Heart left ventricle (tissue), 16 donors: ENCODE measurements around the gene KLHL26. TPM values are rescaled to one million over a fixed set of nuclear protein-coding genes. Genes with fewer than 3 reads are reported as not detected.

Experiments
- ATAC-seq, 4 donors: fragments of 200-7000 bp; cut with Tn5 transposase; one replicate each; pipeline ENCODE4 v1.9.1; 2020 to 2022; ENCODE audit warnings: moderate library complexity in 4 of 4, mild to moderate bottlenecking in 3 of 4, moderate number of reproducible peaks in 1 of 4
- DNase-seq, 5 donors: peaks; one replicate each; pipeline ENCODE4 v3.0.0-alpha.2; 2020
- H3K27ac ChIP-seq, 12 donors: fragments of 200-600 bp; sonication (generic) in 4 of 12; one replicate each; pipeline versions ENCODE4 v1.5.0 to v1.8.0; 2016 to 2022; ENCODE audit warnings: mild to moderate bottlenecking in 2 of 12
- H3K27me3 ChIP-seq, 9 donors: fragments of 200-600 bp; sonication (generic) in 2 of 9; one replicate each; pipeline versions ENCODE4 v1.5.1 to v1.8.0; 2016 to 2022; ENCODE audit warnings: mild to moderate bottlenecking in 3 of 9
- H3K36me3 ChIP-seq, 9 donors: fragments of 200-600 bp; sonication (generic) in 2 of 9; one replicate each; pipeline versions ENCODE4 v1.5.0 to v1.8.0; 2018 to 2022; ENCODE audit warnings: mild to moderate bottlenecking in 2 of 9
- H3K4me1 ChIP-seq, 12 donors: fragments of 200-600 bp; sonication (generic) in 4 of 12; one replicate each; pipeline versions ENCODE4 v1.5.0 to v1.8.0; 2016 to 2022; ENCODE audit warnings: mild to moderate bottlenecking in 3 of 12
- H3K4me3 ChIP-seq, 12 donors: fragments of 200-600 bp; sonication (generic) in 4 of 12; one replicate each; pipeline versions ENCODE4 v1.5.0 to v1.8.0; 2017 to 2022; ENCODE audit warnings: mild to moderate bottlenecking in 9 of 12, moderate library complexity in 4 of 12
- H3K9me3 ChIP-seq, 12 donors: fragments of 200-600 bp; sonication (generic) in 4 of 12; one replicate each; pipeline versions ENCODE4 v1.5.0 to v1.8.0; 2016 to 2022; ENCODE audit warnings: mild to moderate bottlenecking in 1 of 12
- CTCF ChIP-seq, 12 donors: fragments of 200-600 bp; sonication (generic) in 4 of 12; IDR thresholded peaks; one replicate each; pipeline versions ENCODE4 v1.5.0 to v1.8.0; 2018 to 2022; ENCODE audit warnings: antibody characterized with exemption in 12 of 12, mild to moderate bottlenecking in 5 of 12
- POLR2A ChIP-seq, 2 donors: fragments of 450-650 bp; IDR thresholded peaks; one replicate each; pipeline ENCODE4 v1.6.1; 2017; ENCODE audit warnings: antibody characterized with exemption in 2 of 2, mild to moderate bottlenecking in 2 of 2, moderate library complexity in 2 of 2
- WGBS, 4 donors: extraction: QIAGEN DNeasy Blood & Tissue Kit in 2 of 4; methylation state at CpG; one replicate each; pipeline versions ENCODE4 v1.1.5 to v1.1.7; 2013 to 2018; 5-methylcytosine and 5-hydroxymethylcytosine counted together
- intact Hi-C, 10 donors: fragments of 100-400 bp; cut with DNase I; formaldehyde crosslinking; loops; one replicate each; pipeline versions ENCODE4 v1.11.1 to v1.14.2; 2022
- polyA plus RNA-seq, 2 donors: library from polyadenylated mRNA; stranded (reverse); fragments of 200-250 nt; gene quantifications; one replicate each; pipeline ENCODE4 v1.2.3, GENCODE V29; 2013
- total RNA-seq, 9 donors: library from RNA; depleted of rRNA in 2 of 9; stranded (reverse); fragments of >200 nt in 2 of 9; fragmentation: NEBNext Ultra II Directional in 3 of 9; extraction: Animal tissue kit (Norgen Biotek cat#: 25700) in 3 of 9; gene quantifications; one replicate each; pipeline versions ENCODE4 v1.1.0 to v1.2.4, GENCODE V29; 2016 to 2023
- donor health status: ischemic (EF 13 %, LVEDD 7.1; RV severe dilation, severe dysfunction).
- donor health status: healthy with polysubstance abuse.
- donor health status: DM: no; HTN: yes; CAD: no.
- donor health status: DM: no; HTN: no; CAD: no.
- donor health status: ischemic (EF 25% LVEDD 6.9; RV normal size, moderate dysfunction).
- donor health status: ischemic (EF 25% LVEDD 5.7; RV mildly dilated, moderate dysfunction).
- donor health status: healthy.
- donor health status: DM: yes; HTN: yes; CAD: no.
- donor health status: ischemic (EF 35%, LVEDD 5.7; RV mildly dilated, moderate dysfunction).
- donor health status: nonischemic (EF 11% LVEDD 7.7; RV severe dilation, severe dysfunction).
- donor health status: DM: yes; HTN: yes; CAD: no.
- donor health status: PGD.
- donor health status: ischemic (EF 29% LVEDD 5.4; RV normal size, mild dysfunction).
- donor health status: nonischemic (EF 23%, LVEDD 6.1; RV moderate dilation, normal function).

The KLHL26 gene
- total and polyA plus RNA-seq, 11 donors = 2.8 to 11.4 (median 5.8) TPM

- TF ChIP-seq POLR2A (IDR thresholded peaks at IDR 0.05) = no peak
- no peak for TF ChIP-seq CTCF (IDR thresholded peaks at IDR 0.05)
- Histone ChIP-seq H3K27ac (peak overlapping the region in 4 of 12 donors; percentile 35 to 86 (median 74)), H3K9me3 (no peaks in the 10 kb centered on the region), H3K36me3 (no peaks in the 10 kb centered on the region), H3K4me3 (no peak overlapping the region), H3K4me1 (peaks cover 0 to 28% (median 20%) of the 10 kb centered on the region in 12 donors), H3K27me3 (no peaks in the 10 kb centered on the region)
- DNase-seq (no peak), ATAC-seq (no peak)
- intact Hi-C loops = no loop called here
- WGBS, 4 donors = 66 to 82% (median 74%) methylated on average over 9 to 14 of the region's 14 CpGs
Observed at GRCh38 chr19:18699403-18700054, 62.7 kb downstream of the KLHL26 start.

GRCh38 chr19:18700501-18701249, 63.8 kb downstream of the KLHL26 start:
- DNase-seq (peak; percentile 80 to 91 (median 83)), ATAC-seq (peak; percentile 86 to 94 (median 89))
- 0 to 12% (median 10%) methylated on average over 14 to 35 of the region's 35 CpGs for WGBS, 4 donors
- intact Hi-C loops = no loop called here
- Histone ChIP-seq H3K4me3 (peak overlapping the region; percentile 14 to 63 (median 46)), H3K27ac (peak overlapping the region in 11 of 12 donors; percentile 34 to 86 (median 58)), H3K36me3 (no peaks in the 10 kb centered on the region), H3K27me3 (no peaks in the 10 kb centered on the region), H3K4me1 (peaks cover 0 to 28% (median 20%) of the 10 kb centered on the region in 12 donors), H3K9me3 (no peaks in the 10 kb centered on the region)
- TF ChIP-seq CTCF (IDR thresholded peaks at IDR 0.05) = no peak
- no peak for TF ChIP-seq POLR2A (IDR thresholded peaks at IDR 0.05)

- no peak for ATAC-seq
- peak overlapping the region in 11 of 12 donors; percentile 24 to 63 (median 46) for H3K4me3 ChIP-seq
- no peak for TF ChIP-seq CTCF (IDR thresholded peaks at IDR 0.05)
- no peak for TF ChIP-seq POLR2A (IDR thresholded peaks at IDR 0.05)
Observed at GRCh38 chr19:18701250-18701608, 64.4 kb downstream of the KLHL26 start.

GRCh38 chr19:18704054-18704453, 67.2 kb downstream of the KLHL26 start:
- WGBS, 4 donors = 91 to 93% (median 92%) methylated on average over 4 of the region's 4 CpGs
- no peak overlapping the region for H3K4me3 ChIP-seq
- H3K27me3 ChIP-seq = no peaks in the 10 kb centered on the region
- TF ChIP-seq POLR2A (IDR thresholded peaks at IDR 0.05) (no peak), CTCF (IDR thresholded peaks at IDR 0.05) (no peak)
- H3K36me3 ChIP-seq = no peaks in the 10 kb centered on the region
- no peak for ATAC-seq
- no peak for DNase-seq
- intact Hi-C loops = no loop called here
- H3K27ac ChIP-seq = no peak overlapping the region
- H3K9me3 ChIP-seq = no peaks in the 10 kb centered on the region
- peaks cover 0 to 26% (median 19%) of the 10 kb centered on the region in 12 donors for H3K4me1 ChIP-seq

More at GRCh38 chr19:18701250-18701608, 64.4 kb downstream of the KLHL26 start:
- DNase-seq = no peak
- no peaks in the 10 kb centered on the region for H3K9me3 ChIP-seq
- no peaks in the 10 kb centered on the region for H3K36me3 ChIP-seq
- peak overlapping the region in 9 of 12 donors; percentile 34 to 86 (median 58) for H3K27ac ChIP-seq
- intact Hi-C loops = no loop called here
- H3K4me1 ChIP-seq = peaks cover 0 to 28% (median 20%) of the 10 kb centered on the region in 12 donors
- 18 to 41% (median 25%) methylated on average over 2 to 7 of the region's 7 CpGs for WGBS, 4 donors
- no peaks in the 10 kb centered on the region for H3K27me3 ChIP-seq
